A549 (cell line): ENCODE results near the gene HOXB9.

Source experiments
- CHD2 ChIP-seq: fragments of 150-350 bp; IDR thresholded peaks from 2 replicates; pipeline ENCODE4 v1.6.1; 2014; ENCODE audit warnings: low read length; ENCODE audit not compliant: partially characterized antibody
- CHD4 ChIP-seq: fragments of 200-600 bp; sonication (generic); IDR thresholded peaks from 2 replicates; pipeline ENCODE4 v1.6.1; 2016; ENCODE audit warnings: antibody characterized with exemption, mild to moderate bottlenecking, borderline replicate concordance
- CTCF ChIP-seq: fragments of >200 bp; sonication (Bioruptor Twin); formaldehyde crosslinking; IDR thresholded peaks from 3 replicates; pipeline ENCODE4 v1.5.1; 2016
- EP300 ChIP-seq, 2 experiments: fragments of >200 bp; sonication (Bioruptor Twin); formaldehyde crosslinking; IDR thresholded peaks; 2 replicates in 1 of 2; 3 replicates in 1 of 2; pipeline ENCODE4 v1.6.1; 2016 to 2017
- POLR2A ChIP-seq: IDR thresholded peaks from 2 replicates; pipeline ENCODE4 v1.6.1; 2012; ENCODE audit warnings: mild to moderate bottlenecking, low read length
- RAD21 ChIP-seq, 2 experiments: fragments of >200 bp in 1 of 2; sonication (Bioruptor Twin) in 1 of 2; formaldehyde crosslinking in 1 of 2; IDR thresholded peaks in 1 of 2; conservative IDR thresholded peaks in 1 of 2; 2 replicates in 1 of 2; 3 replicates in 1 of 2; pipeline ENCODE4 v1.6.1; 2012 to 2018; ENCODE audit warnings: inconsistent platforms in 1 of 2
- ZFP36 ChIP-seq: fragments of 450-650 bp; IDR thresholded peaks from 2 replicates; pipeline ENCODE4 v1.6.1; 2014; ENCODE audit warnings: borderline replicate concordance; ENCODE audit not compliant: partially characterized antibody

GRCh38 chr17:48646183-48647102, 20.3 kb upstream of the HOXB9 start:
- TF ChIP-seq POLR2A (peak; percentile 35), CHD2 (no peak), CTCF (no peak), RAD21 (conservative IDR thresholded peaks at IDR 0.05 in 1 of 2, IDR thresholded peaks at IDR 0.05 in 1 of 2) (no peak), ZFP36 (no peak), EP300 (IDR thresholded peaks at IDR 0.05) (no peak), CHD4 (no peak)
